NCI-H510A (cell line): ENCODE data around the gene PTPN7.
A peak's percentile ranks its signal among the peaks of the same experiment; 100 is the strongest.

Source experiments
- DNase-seq: peaks from one replicate; lab custom pipeline; 2025; lab: John Stamatoyannopoulos, UW

The PTPN7 gene

GRCh38 chr1:202106340-202107254 is 53.8 kb downstream of the PTPN7 start:
- DNase-seq = peak; percentile 85

- peak; percentile 68 for DNase-seq
Observed at GRCh38 chr1:202105571-202106339, 54.6 kb downstream of the PTPN7 start.

- no peak for DNase-seq
Observed at GRCh38 chr1:202104073-202104472, 56.3 kb downstream of the PTPN7 start.

GRCh38 chr1:202101184-202101583 is 59.2 kb downstream of the PTPN7 start:
- DNase-seq = no peak
